H9 (cell line): ENCODE results near the gene MIS12. TPM values are rescaled to one million over a fixed set of nuclear protein-coding genes. Genes with fewer than 3 reads are reported as not detected.

Experiments used
- DNase-seq: peaks from one replicate; pipeline ENCODE4 v3.0.0-alpha.2; 2017
- H2AFZ ChIP-seq: one replicate; pipeline ENCODE4 v1.6.1; 2013; ENCODE audit warnings: mild to moderate bottlenecking, low read length, control low read depth, moderate library complexity
- H2AK5ac ChIP-seq: 2 replicates; pipeline ENCODE4 v1.6.1; 2013; ENCODE audit warnings: low read length, control low read depth, mixed read lengths; ENCODE audit not compliant: insufficient read length
- H2BK120ac ChIP-seq: one replicate; pipeline ENCODE4 v1.6.1; 2013; ENCODE audit warnings: low read depth, mild to moderate bottlenecking, low read length, control low read depth, inconsistent platforms; ENCODE audit not compliant: poor library complexity, severe bottlenecking
- H2BK12ac ChIP-seq: 2 replicates; pipeline ENCODE4 v1.6.1; 2013; ENCODE audit warnings: low read length, control low read depth, mixed read lengths, low read depth; ENCODE audit not compliant: insufficient read length
- H2BK15ac ChIP-seq: 2 replicates; pipeline ENCODE4 v1.6.1; 2013; ENCODE audit warnings: low read depth, low read length, control low read depth
- H2BK20ac ChIP-seq: one replicate; pipeline ENCODE4 v1.6.1; 2013; ENCODE audit warnings: low read depth, mild to moderate bottlenecking, low read length, control low read depth, inconsistent platforms; ENCODE audit not compliant: poor library complexity, severe bottlenecking
- H2BK5ac ChIP-seq: 2 replicates; pipeline ENCODE4 v1.6.1; 2013; ENCODE audit warnings: low read length, control low read depth, mixed read lengths; ENCODE audit not compliant: insufficient read length
- H3K14ac ChIP-seq: 2 replicates; pipeline ENCODE4 v1.6.1; 2013; ENCODE audit warnings: low read length, control low read depth; ENCODE audit not compliant: insufficient read depth
- H3K18ac ChIP-seq: 2 replicates; pipeline ENCODE4 v1.6.1; 2013; ENCODE audit warnings: low read depth, mild to moderate bottlenecking, mixed read lengths, low read length, control low read depth; ENCODE audit not compliant: insufficient read length
- H3K23ac ChIP-seq: 2 replicates; pipeline ENCODE4 v1.6.1; 2013; ENCODE audit warnings: low read length, control low read depth, mixed read lengths, low read depth; ENCODE audit not compliant: insufficient read length
- H3K23me2 ChIP-seq: 2 replicates; pipeline ENCODE4 v1.6.1; 2013; ENCODE audit warnings: low read depth, mild to moderate bottlenecking, mixed read lengths, low read length, control low read depth; ENCODE audit not compliant: insufficient read length, poor library complexity, severe bottlenecking
- H3K27ac ChIP-seq: 2 replicates; pipeline ENCODE4 v1.5.1; 2013; ENCODE audit warnings: low read length, control low read depth, mixed read lengths, low read depth; ENCODE audit not compliant: insufficient read length
- H3K27me3 ChIP-seq: 2 replicates; pipeline ENCODE4 v1.6.1; 2013; ENCODE audit warnings: low read length, control low read depth, inconsistent platforms; ENCODE audit not compliant: insufficient read depth
- H3K4ac ChIP-seq: 2 replicates; pipeline ENCODE4 v1.6.1; 2013; ENCODE audit warnings: low read depth, mild to moderate bottlenecking, control low read depth, inconsistent platforms, low read length, moderate library complexity
- H3K4me1 ChIP-seq: 2 replicates; pipeline ENCODE4 v1.6.1; 2013; ENCODE audit warnings: low read length, control low read depth, inconsistent platforms; ENCODE audit not compliant: insufficient read depth
- H3K4me2 ChIP-seq: 2 replicates; pipeline ENCODE4 v1.6.1; 2013; ENCODE audit warnings: low read length, control low read depth, mixed read lengths; ENCODE audit not compliant: insufficient read length, insufficient read depth
- H3K56ac ChIP-seq: 2 replicates; pipeline ENCODE4 v1.6.1; 2013; ENCODE audit warnings: low read depth, mild to moderate bottlenecking, mixed read lengths, low read length, control low read depth; ENCODE audit not compliant: insufficient read length
- H3K79me1 ChIP-seq: 2 replicates; pipeline ENCODE4 v1.6.1; 2013; ENCODE audit warnings: low read depth, mild to moderate bottlenecking, moderate library complexity, low read length, control low read depth, inconsistent platforms; ENCODE audit not compliant: insufficient read depth, poor library complexity, severe bottlenecking
- H3K79me2 ChIP-seq: 2 replicates; pipeline ENCODE4 v1.6.1; 2013; ENCODE audit warnings: low read length, control low read depth, inconsistent platforms; ENCODE audit not compliant: insufficient read depth
- H3K9ac ChIP-seq: 2 replicates; pipeline ENCODE4 v1.6.1; 2013; ENCODE audit warnings: low read length, control low read depth, mixed read lengths; ENCODE audit not compliant: insufficient read length; ENCODE audit errors: extremely low read depth
- H3K9me3 ChIP-seq: one replicate; pipeline ENCODE4 v1.6.1; 2013; ENCODE audit warnings: low read depth, low read length, inconsistent platforms; ENCODE audit not compliant: control insufficient read depth
- H3T11ph ChIP-seq: one replicate; pipeline ENCODE4 v1.6.1; 2013; ENCODE audit warnings: mild to moderate bottlenecking, low read length, control low read depth, inconsistent platforms
- H4K20me1 ChIP-seq: one replicate; pipeline ENCODE4 v1.6.1; 2013; ENCODE audit not compliant: control insufficient read depth, insufficient read length, insufficient read depth
- H4K5ac ChIP-seq: 2 replicates; pipeline ENCODE4 v1.6.1; 2013; ENCODE audit warnings: low read depth, mild to moderate bottlenecking, mixed read lengths, low read length, control low read depth; ENCODE audit not compliant: insufficient read length
- H4K8ac ChIP-seq: replicated peaks from 2 replicates; pipeline ENCODE4 v1.6.1; 2013; ENCODE audit warnings: low read length, control low read depth, mixed read lengths, low read depth; ENCODE audit not compliant: insufficient read length
- H4K91ac ChIP-seq: 2 replicates; pipeline ENCODE4 v1.6.1; 2013; ENCODE audit warnings: low read depth, mild to moderate bottlenecking, moderate library complexity, mixed read lengths, low read length, control low read depth; ENCODE audit not compliant: insufficient read length
- H3K27ac Mint-ChIP-seq, 3 experiments: 2 replicates in 2 of 3; 3 replicates in 1 of 3; pipeline ENCODE4 v1.8.0; 2020 to 2021; ENCODE audit warnings: mixed read lengths in 3 of 3, mild to moderate bottlenecking in 1 of 3, moderate library complexity in 1 of 3
- H3K27me3 Mint-ChIP-seq: 2 replicates; pipeline ENCODE4 v1.8.0; 2021; ENCODE audit warnings: low read depth, mild to moderate bottlenecking, moderate library complexity, mixed read lengths
- H3K36me3 Mint-ChIP-seq, 3 experiments: 2 replicates in 2 of 3; 3 replicates in 1 of 3; pipeline ENCODE4 v1.8.0; 2020 to 2021; ENCODE audit warnings: low read depth in 3 of 3, mixed read lengths in 3 of 3; ENCODE audit not compliant: insufficient read depth in 1 of 3
- H3K4me1 Mint-ChIP-seq, 2 experiments: 2 replicates each; pipeline ENCODE4 v1.8.0; 2020; ENCODE audit warnings: mixed read lengths in 2 of 2
- H3K4me3 Mint-ChIP-seq, 2 experiments: 2 replicates in 1 of 2; 3 replicates in 1 of 2; pipeline ENCODE4 v1.8.0; 2020 to 2021; ENCODE audit warnings: mild to moderate bottlenecking in 2 of 2, mixed read lengths in 2 of 2, moderate library complexity in 1 of 2
- H3K9me3 Mint-ChIP-seq, 2 experiments: 2 replicates in 1 of 2; 3 replicates in 1 of 2; pipeline ENCODE4 v1.8.0; 2020; ENCODE audit warnings: mild to moderate bottlenecking in 2 of 2, mixed read lengths in 2 of 2, moderate library complexity in 1 of 2
- WGBS: extraction: QIAGEN DNeasy Blood & Tissue Kit; methylation state at CpG from one replicate; pipeline ENCODE4 v1.1.7; 2013; ENCODE audit warnings: missing lambda C conversion rate, low lambda C conversion rate, mixed read lengths; ENCODE audit not compliant: insufficient read length; ENCODE audit errors: extremely low coverage; 5-methylcytosine and 5-hydroxymethylcytosine counted together
- total RNA-seq: library from RNA; stranded (reverse); gene quantifications from 2 replicates; pipeline ENCODE4 v1.2.1, GENCODE V29; 2021
- TF ChIP-seq, protein P1 (sequence below): fragments of 200-600 bp; sonication (generic); conservative IDR thresholded peaks from 3 replicates; pipeline ENCODE4 v1.8.0; 2021; ENCODE audit warnings: antibody characterized with exemption, mild to moderate bottlenecking

MIS12 gene
- total RNA-seq, 1 experiment from 2014 or later: 30.7 TPM

DNA sequence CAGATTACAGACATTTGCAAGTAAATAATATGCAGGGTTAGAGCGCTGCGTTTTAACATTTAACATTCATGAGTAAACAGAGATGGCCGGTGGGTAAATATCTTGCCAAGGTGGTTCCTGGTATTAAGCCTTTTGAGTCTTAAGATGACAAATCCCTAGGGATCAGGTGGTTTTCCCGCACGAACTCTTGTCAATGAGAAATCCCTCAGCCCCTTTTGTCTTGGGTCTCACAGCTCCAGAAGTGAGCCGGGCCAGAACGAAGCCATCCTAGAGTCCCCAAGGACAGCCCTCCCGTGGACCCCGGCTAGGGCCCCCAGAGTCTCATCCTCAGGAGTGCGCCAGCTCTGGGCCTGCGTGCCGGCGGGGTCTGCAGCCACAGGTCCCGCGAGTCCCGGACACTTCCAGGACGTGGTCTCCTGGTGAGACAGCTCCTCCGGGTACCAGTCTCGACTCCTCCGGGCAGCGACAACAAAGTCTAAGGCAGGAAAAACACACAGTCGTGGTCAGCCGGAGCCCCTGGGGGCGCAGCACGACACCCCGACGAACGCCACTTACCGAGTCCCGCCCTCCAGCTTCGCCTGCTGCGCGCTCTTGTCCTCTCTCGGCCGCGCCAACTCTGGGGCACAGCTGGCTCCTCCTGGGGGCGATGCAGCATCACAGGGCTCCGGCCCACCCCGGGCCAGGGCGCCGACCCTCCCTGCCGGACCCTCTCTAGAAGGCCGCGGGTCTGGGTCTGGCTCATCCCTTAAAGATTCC is 13.3 kb downstream of the MIS12 start:
- H2AK5ac ChIP-seq: no peak overlapping the region
- peak overlapping the region; percentile 79 to 93 for H3K4me3 Mint-ChIP-seq
- peak overlapping the region; percentile 72 for H3K4me2 ChIP-seq
- H3K4me1 Mint-ChIP-seq: peaks cover 14 to 17% of the 10 kb centered on the region in 2 experiments
- H2BK20ac ChIP-seq: no peak overlapping the region
- no peak overlapping the region for H3K27ac ChIP-seq
- no peak overlapping the region; a peak in 1 of 7 replicates for H3K27ac Mint-ChIP-seq
- no peak overlapping the region for H4K8ac ChIP-seq
- TF ChIP-seq, protein P1, sequence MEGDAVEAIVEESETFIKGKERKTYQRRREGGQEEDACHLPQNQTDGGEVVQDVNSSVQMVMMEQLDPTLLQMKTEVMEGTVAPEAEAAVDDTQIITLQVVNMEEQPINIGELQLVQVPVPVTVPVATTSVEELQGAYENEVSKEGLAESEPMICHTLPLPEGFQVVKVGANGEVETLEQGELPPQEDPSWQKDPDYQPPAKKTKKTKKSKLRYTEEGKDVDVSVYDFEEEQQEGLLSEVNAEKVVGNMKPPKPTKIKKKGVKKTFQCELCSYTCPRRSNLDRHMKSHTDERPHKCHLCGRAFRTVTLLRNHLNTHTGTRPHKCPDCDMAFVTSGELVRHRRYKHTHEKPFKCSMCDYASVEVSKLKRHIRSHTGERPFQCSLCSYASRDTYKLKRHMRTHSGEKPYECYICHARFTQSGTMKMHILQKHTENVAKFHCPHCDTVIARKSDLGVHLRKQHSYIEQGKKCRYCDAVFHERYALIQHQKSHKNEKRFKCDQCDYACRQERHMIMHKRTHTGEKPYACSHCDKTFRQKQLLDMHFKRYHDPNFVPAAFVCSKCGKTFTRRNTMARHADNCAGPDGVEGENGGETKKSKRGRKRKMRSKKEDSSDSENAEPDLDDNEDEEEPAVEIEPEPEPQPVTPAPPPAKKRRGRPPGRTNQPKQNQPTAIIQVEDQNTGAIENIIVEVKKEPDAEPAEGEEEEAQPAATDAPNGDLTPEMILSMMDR: no peak
- H3K9me3 ChIP-seq: no peaks in the 10 kb centered on the region
- no peak overlapping the region for H4K91ac ChIP-seq
- H3K18ac ChIP-seq: no peak overlapping the region
- no peaks in the 10 kb centered on the region for H3K79me1 ChIP-seq
- H2AFZ ChIP-seq: no peak overlapping the region
- H3K23me2 ChIP-seq: peaks cover 11% of the 10 kb centered on the region
- H3T11ph ChIP-seq: no peak overlapping the region
- no peak overlapping the region for H3K56ac ChIP-seq
- no peak overlapping the region for H3K23ac ChIP-seq
- peaks cover 5% of the 10 kb centered on the region; the same call in 1 of the 2 replicates for H3K27me3 ChIP-seq
- no peak overlapping the region for H2BK120ac ChIP-seq
- no peaks in the 10 kb centered on the region for H3K4me1 ChIP-seq
- no CpG with 5 or more reads among the region's 44 CpGs for WGBS
- no peak overlapping the region for H2BK12ac ChIP-seq
- H2BK5ac ChIP-seq: no peak overlapping the region
- no peaks in the 10 kb centered on the region for H3K79me2 ChIP-seq
- peaks cover 76% of the 10 kb centered on the region for H3K27me3 Mint-ChIP-seq
- H3K4ac ChIP-seq: no peak overlapping the region
- H3K36me3 Mint-ChIP-seq: peaks cover 0 to 2% (median 0%) of the 10 kb centered on the region in 3 experiments; a peak in 1 of 7 replicates
- DNase-seq: peak; percentile 66
- H3K9ac ChIP-seq: no peak overlapping the region
- no peak overlapping the region; the same call in 1 of the 2 replicates for H3K14ac ChIP-seq
- no peak overlapping the region for H4K5ac ChIP-seq
- no peak overlapping the region for H2BK15ac ChIP-seq
- no peaks in the 10 kb centered on the region for H4K20me1 ChIP-seq
- peaks cover 0 to 4% of the 10 kb centered on the region in 2 experiments; a peak in 1 of 5 replicates for H3K9me3 Mint-ChIP-seq
